GM23248 (cell line): ENCODE data around the gene PPM1H. TPM values are rescaled to one million over a fixed set of nuclear protein-coding genes. Genes with fewer than 3 reads are reported as not detected.
A peak's percentile ranks its signal among the peaks of the same experiment; 100 is the strongest.

ENCODE experiments used
- DNase-seq: peaks from one replicate; pipeline ENCODE4 v3.0.0-alpha.2; 2015
- H2AFZ ChIP-seq: fragments of 200-600 bp; sonication (generic); 2 replicates; pipeline ENCODE4 v1.6.1; 2016; ENCODE audit warnings: antibody characterized with exemption
- H3F3A ChIP-seq: fragments of 200-600 bp; sonication (generic); 2 replicates; pipeline ENCODE4 v1.6.1; 2016; ENCODE audit warnings: mild to moderate bottlenecking, antibody characterized with exemption, mixed run types; ENCODE audit not compliant: insufficient read depth
- H3K27ac ChIP-seq: fragments of 200-600 bp; sonication (generic); 2 replicates; pipeline ENCODE4 v1.5.1; 2016; ENCODE audit warnings: mild to moderate bottlenecking
- H3K27me3 ChIP-seq: fragments of 200-600 bp; sonication (generic); replicated peaks from 2 replicates; pipeline ENCODE4 v1.6.1; 2016; ENCODE audit warnings: mild to moderate bottlenecking; ENCODE audit not compliant: insufficient read depth
- H3K36me3 ChIP-seq: fragments of 200-600 bp; sonication (generic); 2 replicates; pipeline ENCODE4 v1.6.1; 2016; ENCODE audit warnings: low read depth, mild to moderate bottlenecking
- H3K4me1 ChIP-seq: fragments of 200-600 bp; sonication (generic); 2 replicates; pipeline ENCODE4 v1.6.1; 2016; ENCODE audit warnings: mild to moderate bottlenecking; ENCODE audit not compliant: insufficient read depth
- H3K4me2 ChIP-seq: fragments of 200-600 bp; sonication (generic); one replicate; pipeline ENCODE4 v1.6.1; 2016; ENCODE audit warnings: mild to moderate bottlenecking; ENCODE audit not compliant: unreplicated experiment
- H3K4me3 ChIP-seq: fragments of 200-600 bp; sonication (generic); 2 replicates; pipeline ENCODE4 v1.5.1; 2016; ENCODE audit warnings: mild to moderate bottlenecking
- H3K79me2 ChIP-seq: fragments of 200-600 bp; sonication (generic); 2 replicates; pipeline ENCODE4 v1.6.1; 2016; ENCODE audit warnings: mild to moderate bottlenecking; ENCODE audit not compliant: insufficient read depth
- H3K9ac ChIP-seq: fragments of 200-600 bp; sonication (generic); 2 replicates; pipeline ENCODE4 v1.6.1; 2016; ENCODE audit warnings: mild to moderate bottlenecking
- H3K9me2 ChIP-seq: fragments of 200-600 bp; sonication (generic); 2 replicates; pipeline ENCODE4 v1.6.1; 2016; ENCODE audit warnings: mixed run types, mild to moderate bottlenecking, moderate library complexity; ENCODE audit not compliant: insufficient read depth
- H3K9me3 ChIP-seq: fragments of 200-600 bp; sonication (generic); one replicate; pipeline ENCODE4 v1.6.1; 2017; ENCODE audit warnings: low read depth
- H4K20me1 ChIP-seq: fragments of 200-600 bp; sonication (generic); 2 replicates; pipeline ENCODE4 v1.6.0; 2016; ENCODE audit not compliant: insufficient read depth
- EZH2 ChIP-seq: fragments of 200-600 bp; sonication (generic); IDR thresholded peaks from 2 replicates; pipeline ENCODE4 v1.6.1; 2018; ENCODE audit warnings: antibody characterized with exemption, mild to moderate bottlenecking; ENCODE audit not compliant: insufficient read depth, poor library complexity, severe bottlenecking
- EZH2phosphoT487 ChIP-seq: fragments of 200-600 bp; sonication (generic); IDR thresholded peaks from 2 replicates; pipeline ENCODE4 v1.6.1; 2018; ENCODE audit warnings: antibody characterized with exemption, moderate library complexity, mild to moderate bottlenecking, low read depth; ENCODE audit not compliant: insufficient read depth
- WGBS, 2 experiments: methylation state at CpG; one replicate each; pipeline ENCODE4 v1.1.6; 2015 to 2017; ENCODE audit warnings: low lambda C conversion rate in 2 of 2, low coverage in 1 of 2; ENCODE audit errors: missing lambda C conversion rate in 2 of 2; 5-methylcytosine and 5-hydroxymethylcytosine counted together
- in situ Hi-C: fragments of 300-500 bp; cut with MboI; formaldehyde crosslinking; loops from 2 replicates; pipeline ENCODE4 v1.15.0; 2020
- microRNA counts: library from miRNA; unstranded; fragments of <30 nt; microRNA quantifications from one replicate; lab custom pipeline; 2016
- microRNA-seq: library from miRNA; unstranded; fragments of <30 nt; microRNA quantifications from one replicate; pipeline ENCODE4, GENCODE V29; 2016; ENCODE audit warnings: borderline number of aligned reads
- polyA plus RNA-seq: library from polyadenylated mRNA; unstranded; fragments of >200 nt; fragmentation: Nextera tagmentation; extraction: Ambion mirVana; gene quantifications from 2 replicates; pipeline ENCODE4 v1.2.1, GENCODE V29; 2016
- small RNA-seq: library from RNA; depleted of rRNA; stranded (forward); fragments of <200 nt; gene quantifications from one replicate; pipeline ENCODE3, GENCODE V24; 2014; ENCODE audit warnings: low read depth, low replicate concordance
- total RNA-seq: library from RNA; depleted of rRNA; stranded (reverse); fragments of >200 nt; shearing (Covaris generic); gene quantifications from 2 replicates; pipeline ENCODE4 v1.2.3, GENCODE V29; 2014; rRNA removed

PPM1H gene
- total and polyA plus RNA-seq, 2 experiments from 2014 or later = 0.13 to 1.2 TPM

DNA sequence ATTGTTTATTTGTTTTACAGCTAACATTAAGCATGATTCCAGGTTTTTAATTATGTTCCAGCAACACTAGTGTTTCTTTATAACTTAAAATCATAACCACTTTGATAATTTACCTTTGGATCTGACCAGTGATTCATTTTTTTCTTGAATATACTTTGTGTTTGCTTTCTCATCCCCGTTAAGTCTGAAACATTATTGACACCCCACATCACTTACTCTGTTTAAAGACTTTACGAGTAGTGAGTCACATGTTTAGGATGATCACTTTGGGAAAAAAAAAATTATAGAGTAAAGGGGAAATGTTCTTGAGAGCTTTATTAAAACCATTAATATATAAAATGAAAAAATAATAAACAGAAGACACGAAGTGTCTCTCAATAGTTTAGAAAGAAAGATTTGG lies 336.1 kb downstream of the PPM1H start:
- no peak for DNase-seq
- in situ Hi-C loops = loop anchor here (25.0 kb wide), 1 partner anchor 463 kb away; no protein-coding TSS in a partner anchor
- Histone ChIP-seq H3K4me1 (peaks cover 12% of the 10 kb centered on the region), H3K9me3 (no peaks in the 10 kb centered on the region), H3K4me2 (no peak overlapping the region), H3K27me3 (no peaks in the 10 kb centered on the region), H4K20me1 (no peaks in the 10 kb centered on the region), H3K36me3 (no peaks in the 10 kb centered on the region), H3F3A (peaks cover 33% of the 10 kb centered on the region), H3K27ac (no peak overlapping the region), H3K79me2 (peaks cover 45% of the 10 kb centered on the region), H3K9me2 (no peaks in the 10 kb centered on the region), H3K9ac (no peak overlapping the region), H2AFZ (no peak overlapping the region), H3K4me3 (no peak overlapping the region)
- 90 to 96% methylated on average over 3 of the region's 3 CpGs for WGBS, 2 experiments
- no peak for TF ChIP-seq EZH2phosphoT487
- no peak for TF ChIP-seq EZH2

DNA sequence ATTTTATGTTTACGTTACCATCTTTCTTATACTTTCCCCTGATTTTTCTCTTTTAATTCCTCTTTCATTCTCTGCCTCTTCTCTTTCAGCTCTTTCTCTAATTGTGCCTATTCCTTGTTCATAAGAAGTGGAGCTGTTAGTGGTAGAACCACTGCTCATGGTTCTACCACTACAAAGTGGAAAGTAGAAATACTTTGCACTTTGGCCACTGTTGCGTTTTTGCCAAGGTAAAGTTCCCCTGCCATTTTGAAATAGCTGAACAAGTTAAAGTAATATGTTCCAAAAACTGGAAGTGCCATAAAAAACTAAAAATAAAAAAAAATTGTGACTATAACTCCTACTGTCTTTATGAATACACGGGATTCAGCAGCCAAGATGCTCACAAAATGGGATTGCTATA lies 337.7 kb downstream of the PPM1H start:
- H3K27me3 ChIP-seq = no peaks in the 10 kb centered on the region
- no peaks in the 10 kb centered on the region for H4K20me1 ChIP-seq
- no peak overlapping the region for H2AFZ ChIP-seq
- H3K9me3 ChIP-seq = no peaks in the 10 kb centered on the region
- no peak overlapping the region for H3K27ac ChIP-seq
- TF ChIP-seq EZH2phosphoT487 (no peak), EZH2 (no peak)
- in situ Hi-C loops = loop anchor here (25.0 kb wide), 1 partner anchor 465 kb away; no protein-coding TSS in a partner anchor
- peaks cover 12% of the 10 kb centered on the region for H3K4me1 ChIP-seq
- H3K4me2 ChIP-seq = no peak overlapping the region
- WGBS, 2 experiments = 97 to 98% methylated on average over 3 of the region's 3 CpGs
- H3K79me2 ChIP-seq = peaks cover 34% of the 10 kb centered on the region
- H3F3A ChIP-seq = peaks cover 36% of the 10 kb centered on the region; the same call in 1 of the 2 replicates
- no peak overlapping the region for H3K4me3 ChIP-seq
- H3K9ac ChIP-seq = no peak overlapping the region
- no peak for DNase-seq
- peaks cover 6% of the 10 kb centered on the region; the same call in 1 of the 2 replicates for H3K36me3 ChIP-seq
- H3K9me2 ChIP-seq = no peaks in the 10 kb centered on the region

MicroRNAs encoded within 50 kb of the gene (microRNA counts, 767-probe panel; counts per million panel counts)
- microRNA hsa-let-7i-5p (lab: Ali Mortazavi, UCI) = 9,668 counts per million, percentile 99 among the panel's probes with 10 or more counts

Small RNA genes within 50 kb of the gene (microRNA-seq; reads per million reads assigned to microRNA genes)
- 151,413 reads per million, percentile 100 among the genes with 10 or more reads in this experiment for gene MIRLET7I

Small RNA genes within 50 kb of the gene (small RNA-seq; reads per million reads assigned to genes)
- gene MIRLET7I (226 reads per million, percentile 97 among the genes with 10 or more reads in this experiment), gene RF00019 (not detected), gene RNU1-83P (1.2 reads per million, percentile 49 among the genes with 10 or more reads in this experiment)

Other genes starting within 250 kb of the PPM1H start
- gene AVPR1A, start 216.1 kb upstream of the PPM1H start, total RNA-seq = not detected in 2 replicates
- gene AVPR1A, start 216.1 kb upstream of the PPM1H start, polyA plus RNA-seq = not detected in 2 replicates